ENCODE results near the gene CUEDC1. TPM values are rescaled to one million over a fixed set of nuclear protein-coding genes. Genes with fewer than 3 reads are reported as not detected.

CUEDC1 gene
- total RNA-seq, 3 donors from 2014 or later, result 23.5 to 46.8 (median 23.6) TPM

- no peaks in the 10 kb centered on the region for H3K36me3 ChIP-seq (ENCODE audit: low read depth)
- no peak overlapping the region for H3K4me3 ChIP-seq
- H3K4me1 ChIP-seq (ENCODE audit: low read depth), result peaks cover 38% of the 10 kb centered on the region
- no peaks in the 10 kb centered on the region for H3K9me3 ChIP-seq
- no peak for TF ChIP-seq CTCF (IDR thresholded peaks at IDR 0.05)
- intact Hi-C loops (cut with DNase I, micrococcal nuclease), result loop anchor here in 1 of 2 donors (10.0 kb wide), 1 partner anchor 46 kb away; no protein-coding TSS in a partner anchor
- DNase-seq, result no peak
- ATAC-seq, result peak; percentile 6
Observed at GRCh38 chr17:57940653-57941329, 14.4 kb downstream of the CUEDC1 start.

- DNase-seq (no peak), ATAC-seq (peak; percentile 36)
- H3K4me1 ChIP-seq (ENCODE audit: low read depth), result peaks cover 43% of the 10 kb centered on the region
- no peak for TF ChIP-seq CTCF (IDR thresholded peaks at IDR 0.05)
- H3K4me3 ChIP-seq, result no peak overlapping the region
- intact Hi-C loops (cut with DNase I, micrococcal nuclease), result loop anchor here in 1 of 2 donors (10.0 kb wide), 1 partner anchor 45 kb away; no protein-coding TSS in a partner anchor
- no peaks in the 10 kb centered on the region for H3K36me3 ChIP-seq (ENCODE audit: low read depth)
- no peaks in the 10 kb centered on the region for H3K9me3 ChIP-seq
Observed at GRCh38 chr17:57940231-57940630, 15.0 kb downstream of the CUEDC1 start.

- Histone ChIP-seq H3K4me3 (no peak overlapping the region), H3K9me3 (no peaks in the 10 kb centered on the region), H3K36me3 (ENCODE audit: low read depth) (no peaks in the 10 kb centered on the region), H3K4me1 (ENCODE audit: low read depth) (peaks cover 45% of the 10 kb centered on the region)
- TF ChIP-seq CTCF (IDR thresholded peaks at IDR 0.05), result no peak
- intact Hi-C loops (cut with DNase I, micrococcal nuclease), result loop anchor here in 1 of 2 donors (10.0 kb wide), 1 partner anchor 45 kb away; no protein-coding TSS in a partner anchor
- peak; percentile 67 to 84 (median 72) for DNase-seq
- ATAC-seq, result peak; percentile 65
Observed at GRCh38 chr17:57939797-57940196, 15.4 kb downstream of the CUEDC1 start.

- peak; percentile 70 for ATAC-seq
- no peak for TF ChIP-seq CTCF (IDR thresholded peaks at IDR 0.05)
- H3K36me3 ChIP-seq (ENCODE audit: low read depth), result no peaks in the 10 kb centered on the region
- intact Hi-C loops (cut with DNase I, micrococcal nuclease), result no loop called here
- H3K4me3 ChIP-seq, result no peak overlapping the region
- peaks cover 47% of the 10 kb centered on the region for H3K4me1 ChIP-seq (ENCODE audit: low read depth)
- no peaks in the 10 kb centered on the region for H3K9me3 ChIP-seq
- DNase-seq, result peak in 1 of 3 donors; percentile 77
Observed at GRCh38 chr17:57938061-57938502, 17.1 kb downstream of the CUEDC1 start.

- H3K4me1 ChIP-seq (ENCODE audit: low read depth), result peaks cover 47% of the 10 kb centered on the region
- no peak overlapping the region for H3K4me3 ChIP-seq
- intact Hi-C loops (cut with DNase I, micrococcal nuclease), result no loop called here
- DNase-seq (no peak), ATAC-seq (no peak)
- H3K36me3 ChIP-seq (ENCODE audit: low read depth), result no peaks in the 10 kb centered on the region
- H3K9me3 ChIP-seq, result no peaks in the 10 kb centered on the region
- TF ChIP-seq CTCF (IDR thresholded peaks at IDR 0.05), result no peak
Observed at GRCh38 chr17:57937492-57937891, 17.7 kb downstream of the CUEDC1 start.

All from mucosa of descending colon (tissue), 3 donors.